Karpas-422 (cell line): ENCODE results near the gene CYP17A1. TPM values are rescaled to one million over a fixed set of nuclear protein-coding genes. Genes with fewer than 3 reads are reported as not detected.
"Not testable (repeated sequence)": the region's sequence is repeated elsewhere in the genome, so short reads cannot be mapped to it uniquely, and the experiment has no call there.

ENCODE experiments used
- DNase-seq: peaks from one replicate; pipeline ENCODE4 v3.0.0-alpha.2; 2015
- H2AFZ ChIP-seq: fragments of 200-600 bp; sonication (generic); 2 replicates; pipeline ENCODE4 v1.6.1; 2014; ENCODE audit warnings: antibody characterized with exemption, low read length, mixed read lengths
- H3K27ac ChIP-seq: fragments of 200-600 bp; sonication (generic); 2 replicates; pipeline ENCODE4 v1.5.1; 2014; ENCODE audit warnings: mild to moderate bottlenecking, low read length, moderate library complexity
- H3K27me3 ChIP-seq: fragments of 200-600 bp; sonication (generic); 2 replicates; pipeline ENCODE4 v1.6.1; 2014; ENCODE audit warnings: low read length, mixed read lengths
- H3K36me3 ChIP-seq: fragments of 200-600 bp; sonication (generic); 2 replicates; pipeline ENCODE4 v1.6.1; 2014; ENCODE audit warnings: low read length, mixed read lengths; ENCODE audit not compliant: insufficient read depth
- H3K4me1 ChIP-seq: fragments of 200-600 bp; sonication (generic); 2 replicates; pipeline ENCODE4 v1.6.1; 2014; ENCODE audit warnings: mild to moderate bottlenecking, low read length, mixed read lengths
- H3K4me2 ChIP-seq: fragments of 200-600 bp; sonication (generic); 2 replicates; pipeline ENCODE4 v1.6.1; 2014; ENCODE audit warnings: low read length, low read depth, mild to moderate bottlenecking; ENCODE audit not compliant: poor library complexity, severe bottlenecking
- H3K4me3 ChIP-seq: fragments of 200-600 bp; sonication (generic); 2 replicates; pipeline ENCODE4 v1.5.1; 2014; ENCODE audit warnings: mild to moderate bottlenecking, antibody characterized with exemption, low read length, mixed read lengths
- H3K79me2 ChIP-seq: fragments of 200-600 bp; sonication (generic); 2 replicates; pipeline ENCODE4 v1.6.1; 2014; ENCODE audit warnings: mild to moderate bottlenecking, low read length, mixed read lengths
- H3K9ac ChIP-seq: fragments of 200-600 bp; sonication (generic); 2 replicates; pipeline ENCODE4 v1.6.0; 2014; ENCODE audit warnings: low read length
- H3K9me2 ChIP-seq: fragments of 200-600 bp; sonication (generic), shearing (Covaris generic); replicated peaks from 2 replicates; pipeline ENCODE4 v1.6.0; 2014; ENCODE audit warnings: mild to moderate bottlenecking, low read length, moderate library complexity; ENCODE audit not compliant: insufficient read depth
- H3K9me3 ChIP-seq: fragments of 300-700, 200-600 bp; sonication (generic); 2 replicates; pipeline ENCODE4 v1.6.1; 2014; ENCODE audit warnings: low read length, mixed read lengths
- H4K20me1 ChIP-seq: fragments of 200-600 bp; sonication (generic); 2 replicates; pipeline ENCODE4 v1.6.1; 2014; ENCODE audit warnings: mild to moderate bottlenecking, antibody characterized with exemption, low read length, low read depth; ENCODE audit not compliant: insufficient read depth
- total RNA-seq: library from RNA; depleted of rRNA; stranded (reverse); fragments of >200 nt; shearing (Covaris generic); gene quantifications from 2 replicates; pipeline ENCODE4 v1.2.3, GENCODE V29; 2014; ENCODE audit warnings: low replicate concordance

Gene CYP17A1
- total RNA-seq, 1 experiment from 2014 or later, result not detected

- H3K9me2 ChIP-seq, result no peaks in the 10 kb centered on the region
- no peaks in the 10 kb centered on the region for H4K20me1 ChIP-seq
- H3K27ac ChIP-seq, result no peak overlapping the region
- no peak overlapping the region for H3K4me3 ChIP-seq
- no peak overlapping the region for H3K9ac ChIP-seq
- no peaks in the 10 kb centered on the region for H3K36me3 ChIP-seq
- no peaks in the 10 kb centered on the region for H3K9me3 ChIP-seq
- H2AFZ ChIP-seq, result no peak overlapping the region
- no peak overlapping the region for H3K4me2 ChIP-seq
- H3K4me1 ChIP-seq, result no peaks in the 10 kb centered on the region
- no peaks in the 10 kb centered on the region for H3K79me2 ChIP-seq
- DNase-seq, result no peak
- no peaks in the 10 kb centered on the region for H3K27me3 ChIP-seq
Observed at GRCh38 chr10:102865620-102866019, 28.4 kb upstream of the CYP17A1 start.

GRCh38 chr10:102863660-102864059 is 26.4 kb upstream of the CYP17A1 start:
- Histone ChIP-seq H3K4me2 (no peak overlapping the region), H3K27ac (no peak overlapping the region), H3K4me1 (no peaks in the 10 kb centered on the region), H3K27me3 (no peaks in the 10 kb centered on the region), H3K9me3 (no peaks in the 10 kb centered on the region), H3K4me3 (no peak overlapping the region), H4K20me1 (no peaks in the 10 kb centered on the region), H3K9ac (no peak overlapping the region), H3K36me3 (0 out of 2 replicates have a peak, but pooled peaks cover 3% of the 10 kb centered on the region), H2AFZ (no peak overlapping the region), H3K9me2 (no peaks in the 10 kb centered on the region), H3K79me2 (peaks cover 4% of the 10 kb centered on the region; the same call in 1 of the 2 replicates)
- DNase-seq, result peak; percentile 30

GRCh38 chr10:102859911-102860310 is 22.7 kb upstream of the CYP17A1 start:
- Histone ChIP-seq H3K9ac (no peak overlapping the region), H3K4me3 (no peak overlapping the region), H3K27me3 (no peaks in the 10 kb centered on the region), H2AFZ (no peak overlapping the region), H3K4me1 (peaks cover 11% of the 10 kb centered on the region), H3K27ac (no peak overlapping the region), H4K20me1 (no peaks in the 10 kb centered on the region), H3K79me2 (peaks cover 26% of the 10 kb centered on the region), H3K4me2 (no peak overlapping the region), H3K9me2 (no peaks in the 10 kb centered on the region), H3K9me3 (no peaks in the 10 kb centered on the region), H3K36me3 (0 out of 2 replicates have a peak, but pooled peaks cover 3% of the 10 kb centered on the region)
- DNase-seq, result no peak

GRCh38 chr10:102856758-102857424 is 19.7 kb upstream of the CYP17A1 start:
- H3K9me3 ChIP-seq, result no peaks in the 10 kb centered on the region
- H3K9me2 ChIP-seq, result no peaks in the 10 kb centered on the region
- H3K36me3 ChIP-seq, result 0 out of 2 replicates have a peak, but pooled peaks cover 3% of the 10 kb centered on the region
- DNase-seq, result no peak
- no peak overlapping the region for H3K27ac ChIP-seq
- H3K9ac ChIP-seq, result no peak overlapping the region
- peaks cover 27% of the 10 kb centered on the region for H3K79me2 ChIP-seq
- H3K4me2 ChIP-seq, result peak overlapping the region; percentile 18
- H2AFZ ChIP-seq, result no peak overlapping the region
- no peak overlapping the region for H3K4me3 ChIP-seq
- no peaks in the 10 kb centered on the region for H4K20me1 ChIP-seq
- no peaks in the 10 kb centered on the region for H3K27me3 ChIP-seq
- H3K4me1 ChIP-seq, result peaks cover 12% of the 10 kb centered on the region

GRCh38 chr10:102855731-102856436 is 18.7 kb upstream of the CYP17A1 start:
- not testable (repeated sequence) for H2AFZ ChIP-seq, H4K20me1 ChIP-seq, H3K27me3 ChIP-seq, H3K9me3 ChIP-seq, H3K36me3 ChIP-seq, H3K27ac ChIP-seq, DNase-seq, H3K9me2 ChIP-seq, H3K9ac ChIP-seq
- H3K4me2 ChIP-seq, result peak overlapping the region; percentile 68
- peaks cover 12% of the 10 kb centered on the region for H3K4me1 ChIP-seq
- H3K79me2 ChIP-seq, result peaks cover 27% of the 10 kb centered on the region
- peak overlapping the region; percentile 99; the same call in 1 of the 2 replicates for H3K4me3 ChIP-seq

GRCh38 chr10:102853237-102853636 is 16.0 kb upstream of the CYP17A1 start:
- H2AFZ ChIP-seq, H3K9ac ChIP-seq, H3K36me3 ChIP-seq, H4K20me1 ChIP-seq, DNase-seq, H3K9me2 ChIP-seq, H3K9me3 ChIP-seq, H3K27ac ChIP-seq, H3K27me3 ChIP-seq: not testable (repeated sequence)
- H3K79me2 ChIP-seq, result peaks cover 23% of the 10 kb centered on the region
- H3K4me3 ChIP-seq, result peak overlapping the region; percentile 99; the same call in 1 of the 2 replicates
- H3K4me2 ChIP-seq, result peak overlapping the region; percentile 68
- peaks cover 12% of the 10 kb centered on the region for H3K4me1 ChIP-seq

GRCh38 chr10:102850025-102850518 is 12.9 kb upstream of the CYP17A1 start:
- Histone ChIP-seq H3K9me2 (no peaks in the 10 kb centered on the region), H3K4me1 (peaks cover 2% of the 10 kb centered on the region; the same call in 1 of the 2 replicates), H3K27me3 (no peaks in the 10 kb centered on the region), H3K9me3 (no peaks in the 10 kb centered on the region), H3K36me3 (no peaks in the 10 kb centered on the region), H2AFZ (no peak overlapping the region), H4K20me1 (no peaks in the 10 kb centered on the region), H3K4me3 (no peak overlapping the region), H3K4me2 (no peak overlapping the region), H3K79me2 (peaks cover 3% of the 10 kb centered on the region), H3K27ac (no peak overlapping the region), H3K9ac (no peak overlapping the region)
- no peak for DNase-seq

- Histone ChIP-seq H3K9ac (no peak overlapping the region), H3K4me3 (no peak overlapping the region), H2AFZ (no peak overlapping the region), H3K4me2 (no peak overlapping the region), H3K9me2 (no peaks in the 10 kb centered on the region), H3K27ac (no peak overlapping the region), H3K36me3 (no peaks in the 10 kb centered on the region), H3K79me2 (no peaks in the 10 kb centered on the region), H3K9me3 (no peaks in the 10 kb centered on the region), H4K20me1 (no peaks in the 10 kb centered on the region), H3K27me3 (no peaks in the 10 kb centered on the region), H3K4me1 (no peaks in the 10 kb centered on the region)
- no peak for DNase-seq
Observed at GRCh38 chr10:102845352-102845902, 8.2 kb upstream of the CYP17A1 start.
